Left lobe of liver (tissue), 2 donors: ENCODE measurements around the gene UXS1. TPM values are rescaled to one million over a fixed set of nuclear protein-coding genes. Genes with fewer than 3 reads are reported as not detected.

Experiments
- ATAC-seq: fragments of 200-7000 bp; cut with Tn5 transposase; one replicate; pipeline ENCODE4 v1.9.1; 2020; ENCODE audit warnings: mild to moderate bottlenecking, moderate library complexity
- DNase-seq: peaks from one replicate; pipeline ENCODE4 v3.0.0-alpha.2; 2020; ENCODE audit warnings: low spot score
- total RNA-seq: library from RNA; stranded (reverse); gene quantifications from one replicate; pipeline ENCODE4 v1.2.1, GENCODE V29; 2021
- donor health status: DM: no; HTN: no; CAD: no; lungs with moderate emphysema.
- donor health status: DM: no; HTN: yes; CAD: no.

Gene UXS1
- total RNA-seq, 1 donor from 2014 or later = 7.5 TPM

GRCh38 chr2:106189764-106190468 lies 4.2 kb downstream of the UXS1 start:
- DNase-seq = no peak
- no peak for ATAC-seq

GRCh38 chr2:106189325-106189724 lies 4.8 kb downstream of the UXS1 start:
- DNase-seq (no peak), ATAC-seq (no peak)

DNA sequence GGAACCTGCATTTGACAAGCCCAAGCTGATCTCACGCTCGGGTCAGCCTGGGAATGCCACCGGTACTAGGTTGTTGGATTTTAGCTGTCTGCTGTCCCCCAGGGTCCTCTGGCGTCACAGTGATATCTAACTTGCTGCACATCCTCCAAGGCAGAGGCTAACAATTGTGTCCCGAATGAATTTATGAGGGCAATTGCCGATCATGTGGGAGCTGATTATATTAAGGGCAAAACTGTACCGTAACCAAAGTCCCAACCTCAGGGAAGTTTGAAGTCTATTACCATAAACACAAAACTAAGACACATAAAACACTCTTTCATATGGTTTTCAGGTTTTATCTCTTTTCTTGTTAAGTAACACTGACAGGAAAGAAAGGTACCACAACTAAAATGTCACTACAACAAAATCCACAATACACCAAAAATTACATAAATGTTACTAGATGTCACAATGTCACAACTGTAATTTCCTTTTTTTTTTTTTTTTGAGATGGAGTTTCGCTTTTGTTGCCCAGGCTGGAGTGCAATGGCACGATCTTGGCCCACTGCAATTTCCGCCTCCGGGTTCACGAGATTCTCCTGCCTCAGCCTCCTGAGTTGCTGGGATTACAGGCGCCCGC lies 6.7 kb downstream of the UXS1 start:
- ATAC-seq (no peak), DNase-seq (no peak)

DNA sequence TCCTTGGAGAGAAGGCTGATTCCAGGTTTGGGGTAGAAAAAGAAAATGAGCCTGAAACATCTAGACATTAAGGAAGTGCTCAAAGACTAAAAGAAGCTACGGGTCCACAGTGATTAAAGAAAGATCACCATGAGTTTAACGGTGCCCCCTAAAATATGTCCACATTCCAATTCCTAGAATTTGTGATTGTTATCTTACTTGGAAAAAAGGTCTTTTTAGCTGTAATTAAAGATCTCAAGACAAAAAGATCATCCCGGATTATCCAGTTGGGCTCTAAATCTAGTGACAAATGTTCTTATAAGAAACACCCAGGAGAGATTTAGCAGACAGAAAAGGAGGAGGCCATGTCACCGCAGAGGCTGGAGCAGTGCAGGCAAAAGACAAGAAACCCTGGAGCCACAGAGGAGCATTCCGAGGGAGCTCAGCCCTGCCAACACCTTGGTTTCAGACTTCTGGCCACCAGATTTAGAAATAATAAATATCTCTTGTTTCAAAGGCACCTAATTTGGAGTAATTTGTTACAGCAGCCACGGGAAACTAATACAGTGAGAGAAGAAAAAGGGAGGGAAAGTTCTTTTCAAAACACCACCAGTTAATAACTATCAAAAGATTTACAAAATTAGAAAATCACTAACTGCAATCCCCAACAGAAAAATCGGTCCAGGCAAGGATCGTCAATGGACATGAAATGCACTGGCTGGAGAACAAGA lies 8.5 kb downstream of the UXS1 start:
- DNase-seq = no peak
- no peak for ATAC-seq

GRCh38 chr2:106184857-106185256 lies 9.2 kb downstream of the UXS1 start:
- DNase-seq (no peak), ATAC-seq (no peak)

- no peak for ATAC-seq
- DNase-seq = no peak
Observed at GRCh38 chr2:106184394-106184793, 9.7 kb downstream of the UXS1 start.

DNA sequence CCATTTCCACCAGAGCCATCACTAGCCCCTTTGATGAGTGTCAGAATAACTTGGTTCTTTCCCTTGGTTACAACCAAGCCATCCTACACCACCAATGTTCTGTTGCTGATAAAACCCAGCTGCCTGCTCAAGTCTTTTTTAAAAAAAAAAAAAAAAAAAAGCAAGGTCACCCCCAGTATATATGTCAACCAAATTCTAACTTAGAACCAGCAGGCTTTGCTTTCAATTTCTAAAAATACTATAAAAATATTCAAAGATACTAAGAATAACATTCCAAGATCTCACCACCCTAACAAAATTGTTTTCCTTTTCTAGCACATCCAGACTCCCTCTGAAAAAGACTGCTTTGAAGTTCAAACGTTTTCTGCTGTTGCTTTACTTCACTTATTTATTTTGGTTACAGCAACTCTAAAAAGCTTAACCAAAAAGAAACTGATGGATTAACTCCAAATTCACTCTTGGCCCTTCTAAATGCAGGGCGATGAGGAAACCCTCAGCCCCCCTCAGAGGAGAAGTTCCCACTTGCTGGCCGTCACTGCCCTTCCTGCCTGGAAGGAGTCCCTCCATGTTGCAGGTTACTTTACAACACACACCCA lies 10.9 kb downstream of the UXS1 start:
- DNase-seq (no peak), ATAC-seq (no peak)

DNA sequence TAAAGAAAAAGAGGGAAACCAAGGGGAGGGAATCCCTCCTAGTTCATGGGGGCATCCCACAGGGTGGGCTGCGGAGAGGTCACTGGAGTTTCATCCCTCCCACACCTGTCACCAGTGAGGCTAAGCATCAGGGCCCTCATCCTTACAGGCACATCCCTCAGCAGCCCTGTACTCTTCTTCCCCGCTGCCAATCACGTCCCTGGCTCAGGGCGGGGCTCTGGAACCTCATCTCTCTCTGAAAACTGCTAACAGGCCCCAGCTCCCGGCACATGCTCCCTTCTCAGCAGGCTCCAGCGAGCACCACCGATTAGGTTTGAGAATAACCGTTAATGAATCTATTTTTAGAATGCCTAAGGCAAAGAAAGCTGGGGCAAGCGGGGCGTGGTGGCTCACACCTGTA lies 13.0 kb downstream of the UXS1 start:
- ATAC-seq (no peak), DNase-seq (no peak)

DNA sequence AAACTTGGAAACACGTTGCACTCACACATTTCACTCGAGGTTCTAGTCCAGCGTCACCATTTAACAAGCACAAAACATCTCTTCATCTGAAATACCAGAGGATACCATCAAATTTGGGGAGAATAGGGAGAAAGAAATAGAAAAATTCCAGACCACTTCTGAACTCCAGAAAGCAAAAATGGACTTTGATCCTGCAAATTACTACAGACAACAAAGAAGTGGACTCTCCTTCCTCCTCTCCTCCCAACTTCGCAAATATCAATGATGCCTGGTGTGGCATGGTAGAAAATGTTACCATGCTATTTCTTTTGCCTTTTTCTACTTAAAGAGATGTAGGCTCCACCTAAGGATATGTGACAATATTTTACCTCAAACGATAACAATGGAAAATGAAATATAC lies 13.5 kb downstream of the UXS1 start:
- no peak for ATAC-seq

GRCh38 chr2:106178716-106179115 lies 15.4 kb downstream of the UXS1 start:
- ATAC-seq = no peak
- no peak for DNase-seq

More for the DNA sequence above, 13.5 kb downstream of the UXS1 start:
- DNase-seq = no peak

DNA sequence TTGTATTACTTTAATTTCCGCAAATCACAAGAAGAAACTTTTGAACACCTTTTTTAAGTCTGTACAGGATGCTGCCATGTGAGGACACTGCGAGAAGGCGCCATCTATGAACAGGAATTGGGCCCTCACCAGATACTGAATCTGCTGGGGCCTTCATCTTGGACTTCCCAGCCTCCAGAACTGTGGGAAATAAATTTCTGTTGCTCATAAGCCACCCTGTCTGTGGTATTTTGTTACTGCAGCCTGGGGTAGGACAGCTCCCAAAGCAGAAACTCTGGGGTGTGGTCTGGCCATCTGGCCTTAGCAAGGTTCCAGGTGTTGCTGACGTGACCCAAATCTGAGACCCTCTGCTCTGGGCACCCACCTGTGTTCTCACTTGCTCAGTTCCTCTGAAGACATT lies 16.5 kb downstream of the UXS1 start:
- no peak for ATAC-seq
- no peak for DNase-seq

DNA sequence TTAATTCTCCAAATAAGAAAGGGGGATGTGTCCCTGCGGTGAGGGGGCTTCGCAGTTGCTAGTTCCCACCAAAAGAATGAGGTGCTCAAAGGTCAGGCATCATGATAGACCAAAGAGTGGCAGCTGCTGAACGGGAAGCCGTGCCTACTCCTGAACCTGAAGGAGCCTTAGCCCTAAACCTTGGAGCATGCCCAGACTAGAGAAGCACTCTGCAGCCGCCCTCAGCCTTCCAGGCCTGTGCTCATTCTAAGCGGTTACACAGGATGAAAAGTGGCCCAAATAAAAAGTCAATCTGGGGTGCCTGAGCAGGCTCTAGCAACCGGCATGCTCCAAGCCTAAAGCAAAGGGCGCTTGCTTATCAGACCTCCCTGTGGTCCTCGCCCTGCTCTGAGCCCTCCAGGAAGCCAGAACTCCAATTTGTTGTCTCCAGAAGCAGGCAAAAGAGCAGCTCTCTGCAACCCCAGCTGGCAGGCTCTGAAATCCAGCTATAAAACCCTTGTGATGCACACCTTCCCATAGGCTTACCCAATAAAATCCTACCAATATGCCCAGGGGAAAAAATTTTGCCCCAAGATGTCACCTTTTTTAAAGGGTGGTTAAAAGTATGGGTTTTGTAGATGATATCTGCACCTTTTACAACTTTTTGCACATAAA lies 17.5 kb downstream of the UXS1 start:
- DNase-seq = no peak
- no peak for ATAC-seq

GRCh38 chr2:106175086-106175850 lies 18.8 kb downstream of the UXS1 start:
- ATAC-seq (no peak), DNase-seq (no peak)

GRCh38 chr2:106174056-106174455 lies 20.0 kb downstream of the UXS1 start:
- DNase-seq (no peak), ATAC-seq (no peak)

DNA sequence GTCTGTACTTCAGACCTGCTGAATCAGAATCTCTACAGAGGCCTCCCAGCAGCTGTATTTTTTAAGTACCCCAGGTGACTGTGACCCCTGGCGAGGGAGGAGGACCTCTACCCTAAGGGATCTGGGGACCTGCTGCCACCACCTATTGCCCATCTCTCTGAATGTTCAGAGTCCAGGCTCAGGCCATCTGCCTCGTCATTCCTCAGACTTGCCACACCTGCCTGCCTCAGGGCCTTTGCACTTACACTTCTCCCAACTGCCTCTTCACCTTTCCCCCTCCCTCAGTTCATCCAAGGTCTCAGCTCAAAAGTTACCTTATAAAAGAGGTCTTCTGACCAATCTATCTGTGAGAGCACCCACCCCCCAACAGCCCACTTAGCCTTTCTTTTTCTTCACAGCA lies 21.5 kb downstream of the UXS1 start:
- DNase-seq (no peak), ATAC-seq (no peak)

DNA sequence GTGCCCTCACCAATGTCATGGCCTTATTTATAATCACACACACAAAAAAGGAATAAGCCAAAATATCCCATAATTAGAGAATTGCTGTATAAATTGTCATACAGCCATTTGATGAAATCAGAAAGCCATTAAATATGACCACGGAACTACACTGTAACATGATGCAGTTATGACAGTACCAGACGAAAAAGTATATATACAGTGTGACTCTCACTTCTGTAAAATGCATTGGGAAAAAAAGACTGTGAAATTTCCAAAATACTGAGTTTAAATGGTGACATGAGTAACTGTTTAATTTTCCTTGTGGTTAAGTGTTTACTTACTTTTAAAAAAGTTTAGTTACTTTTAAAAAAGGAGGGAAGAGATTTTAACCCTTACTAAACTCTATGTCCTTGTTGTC lies 25.4 kb downstream of the UXS1 start:
- no peak for DNase-seq
- ATAC-seq = no peak

GRCh38 chr2:106167067-106167466 lies 27.0 kb downstream of the UXS1 start:
- DNase-seq = no peak
- ATAC-seq = no peak

GRCh38 chr2:106165561-106165960 lies 28.5 kb downstream of the UXS1 start:
- DNase-seq (no peak), ATAC-seq (no peak)

GRCh38 chr2:106165029-106165428 lies 29.1 kb downstream of the UXS1 start:
- ATAC-seq = no peak

DNA sequence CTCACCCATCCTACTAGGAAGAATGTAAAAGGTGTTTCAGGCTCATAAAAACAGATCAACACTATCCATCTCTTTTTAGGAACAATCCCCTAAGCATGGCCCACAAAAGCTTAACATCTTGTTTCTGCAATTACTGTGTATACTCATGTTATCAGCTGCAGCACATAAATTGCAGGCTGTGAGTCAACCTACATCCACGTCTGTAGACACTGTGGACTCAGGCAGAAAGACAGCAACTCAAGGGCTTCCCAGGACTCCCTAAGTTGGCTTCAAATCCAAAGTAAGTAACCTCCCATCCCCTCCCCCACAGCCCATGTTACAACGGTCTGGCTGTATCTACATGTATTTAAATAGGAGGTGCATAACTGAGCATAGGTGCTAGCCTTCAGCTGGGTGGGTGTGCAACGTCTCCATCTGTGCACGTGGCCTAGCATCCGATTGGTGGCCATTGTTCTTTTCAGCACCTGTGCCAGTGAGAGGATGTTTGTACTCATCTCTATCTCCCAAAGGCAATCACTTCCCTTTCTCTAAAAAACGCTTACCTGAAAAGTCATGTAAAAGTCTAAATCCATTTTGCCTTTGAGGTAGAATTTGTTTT lies 30.1 kb downstream of the UXS1 start:
- DNase-seq (no peak), ATAC-seq (no peak)

More at GRCh38 chr2:106165029-106165428, 29.1 kb downstream of the UXS1 start:
- no peak for DNase-seq
